Measurements from ENCODE around the gene MED31.

DNA sequence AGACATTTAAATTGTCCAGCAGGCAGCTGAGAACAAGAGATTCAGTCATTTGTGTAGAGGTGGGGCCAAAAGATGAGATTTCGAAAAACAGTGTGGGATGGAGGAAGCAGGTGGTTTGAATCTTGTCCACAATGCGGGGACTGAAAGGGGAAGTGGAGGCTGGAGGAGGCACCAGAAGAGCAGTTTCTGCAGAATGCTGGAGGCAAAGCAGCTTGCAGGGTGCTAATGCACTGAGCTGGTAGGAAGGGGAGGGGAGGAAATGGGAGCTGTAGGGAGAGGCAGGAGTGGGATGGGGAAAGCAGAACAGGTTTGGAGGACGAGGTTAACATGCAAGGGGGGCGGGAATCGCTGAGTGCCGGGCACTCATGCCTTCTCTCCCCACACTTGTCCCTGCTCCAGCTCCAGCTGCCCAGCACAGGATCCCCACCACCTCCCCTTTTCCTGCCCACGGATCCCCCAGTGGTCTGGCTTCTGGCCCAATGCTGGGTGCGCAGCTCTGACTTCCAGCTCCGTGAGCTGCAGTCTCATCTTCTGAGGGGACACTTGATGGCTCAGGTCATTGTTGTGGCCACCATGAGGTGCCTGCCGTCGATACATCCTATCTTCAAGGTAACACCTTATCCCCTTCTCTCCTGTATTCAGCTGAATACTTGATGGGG, 9.5 kb upstream of the MED31 start:
- TF ChIP-seq, protein P1, sequence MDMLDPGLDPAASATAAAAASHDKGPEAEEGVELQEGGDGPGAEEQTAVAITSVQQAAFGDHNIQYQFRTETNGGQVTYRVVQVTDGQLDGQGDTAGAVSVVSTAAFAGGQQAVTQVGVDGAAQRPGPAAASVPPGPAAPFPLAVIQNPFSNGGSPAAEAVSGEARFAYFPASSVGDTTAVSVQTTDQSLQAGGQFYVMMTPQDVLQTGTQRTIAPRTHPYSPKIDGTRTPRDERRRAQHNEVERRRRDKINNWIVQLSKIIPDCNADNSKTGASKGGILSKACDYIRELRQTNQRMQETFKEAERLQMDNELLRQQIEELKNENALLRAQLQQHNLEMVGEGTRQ (IDR thresholded peaks at IDR 0.05; ENCODE audit: low read depth, low read length) = no peak
- TF ChIP-seq, protein P2, sequence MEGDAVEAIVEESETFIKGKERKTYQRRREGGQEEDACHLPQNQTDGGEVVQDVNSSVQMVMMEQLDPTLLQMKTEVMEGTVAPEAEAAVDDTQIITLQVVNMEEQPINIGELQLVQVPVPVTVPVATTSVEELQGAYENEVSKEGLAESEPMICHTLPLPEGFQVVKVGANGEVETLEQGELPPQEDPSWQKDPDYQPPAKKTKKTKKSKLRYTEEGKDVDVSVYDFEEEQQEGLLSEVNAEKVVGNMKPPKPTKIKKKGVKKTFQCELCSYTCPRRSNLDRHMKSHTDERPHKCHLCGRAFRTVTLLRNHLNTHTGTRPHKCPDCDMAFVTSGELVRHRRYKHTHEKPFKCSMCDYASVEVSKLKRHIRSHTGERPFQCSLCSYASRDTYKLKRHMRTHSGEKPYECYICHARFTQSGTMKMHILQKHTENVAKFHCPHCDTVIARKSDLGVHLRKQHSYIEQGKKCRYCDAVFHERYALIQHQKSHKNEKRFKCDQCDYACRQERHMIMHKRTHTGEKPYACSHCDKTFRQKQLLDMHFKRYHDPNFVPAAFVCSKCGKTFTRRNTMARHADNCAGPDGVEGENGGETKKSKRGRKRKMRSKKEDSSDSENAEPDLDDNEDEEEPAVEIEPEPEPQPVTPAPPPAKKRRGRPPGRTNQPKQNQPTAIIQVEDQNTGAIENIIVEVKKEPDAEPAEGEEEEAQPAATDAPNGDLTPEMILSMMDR (conservative IDR thresholded peaks at IDR 0.05; ENCODE audit: low read depth, low read length) = no peak
